ENCODE data around the gene BEST1.
"Not testable (repeated sequence)": the region's sequence is repeated elsewhere in the genome, so short reads cannot be mapped to it uniquely, and the experiment has no call there.

DNA sequence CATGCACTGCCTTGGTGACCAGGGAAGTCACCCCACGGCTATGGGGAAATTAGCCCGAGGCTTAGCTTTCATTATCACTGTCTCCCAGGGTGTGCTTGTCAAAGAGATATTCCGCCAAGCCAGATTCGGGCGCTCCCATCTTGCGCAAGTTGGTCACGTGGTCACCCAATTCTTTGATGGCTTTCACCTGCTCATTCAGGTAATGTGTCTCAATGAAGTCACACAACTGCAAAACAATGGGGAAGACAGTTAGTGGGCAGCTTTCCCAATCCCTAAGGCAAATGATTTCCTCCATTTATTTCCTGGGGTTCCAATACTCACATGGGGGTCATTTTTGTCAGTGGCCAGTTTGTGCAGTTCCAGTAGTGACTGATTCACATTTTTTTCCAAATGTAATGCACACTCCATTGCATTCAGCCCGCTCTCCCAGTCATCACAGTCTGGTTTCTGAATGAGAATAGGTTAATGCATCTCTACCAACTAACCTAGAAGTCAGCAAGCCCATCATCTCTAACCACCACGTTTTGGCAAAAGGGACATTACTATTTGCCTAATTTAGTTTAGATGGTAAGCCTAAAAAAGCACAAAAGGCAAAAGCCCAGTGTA is 14.6 kb downstream of the BEST1 start:
- not testable (repeated sequence) for TF ChIP-seq EZH2 (IDR thresholded peaks at IDR 0.05; ENCODE audit: low read length, unreplicated experiment)
- TF ChIP-seq, protein P1, sequence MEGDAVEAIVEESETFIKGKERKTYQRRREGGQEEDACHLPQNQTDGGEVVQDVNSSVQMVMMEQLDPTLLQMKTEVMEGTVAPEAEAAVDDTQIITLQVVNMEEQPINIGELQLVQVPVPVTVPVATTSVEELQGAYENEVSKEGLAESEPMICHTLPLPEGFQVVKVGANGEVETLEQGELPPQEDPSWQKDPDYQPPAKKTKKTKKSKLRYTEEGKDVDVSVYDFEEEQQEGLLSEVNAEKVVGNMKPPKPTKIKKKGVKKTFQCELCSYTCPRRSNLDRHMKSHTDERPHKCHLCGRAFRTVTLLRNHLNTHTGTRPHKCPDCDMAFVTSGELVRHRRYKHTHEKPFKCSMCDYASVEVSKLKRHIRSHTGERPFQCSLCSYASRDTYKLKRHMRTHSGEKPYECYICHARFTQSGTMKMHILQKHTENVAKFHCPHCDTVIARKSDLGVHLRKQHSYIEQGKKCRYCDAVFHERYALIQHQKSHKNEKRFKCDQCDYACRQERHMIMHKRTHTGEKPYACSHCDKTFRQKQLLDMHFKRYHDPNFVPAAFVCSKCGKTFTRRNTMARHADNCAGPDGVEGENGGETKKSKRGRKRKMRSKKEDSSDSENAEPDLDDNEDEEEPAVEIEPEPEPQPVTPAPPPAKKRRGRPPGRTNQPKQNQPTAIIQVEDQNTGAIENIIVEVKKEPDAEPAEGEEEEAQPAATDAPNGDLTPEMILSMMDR (conservative IDR thresholded peaks at IDR 0.05; ENCODE audit: low read depth, low read length), result not testable (repeated sequence)

Measured in PC-3 (cell line).